Tibial artery (tissue), 4 donors: ENCODE measurements around the gene SNX5.
A peak's percentile ranks its signal among the peaks of the same experiment; 100 is the strongest.

ENCODE experiments used
- DNase-seq, 2 donors: peaks; one replicate each; pipeline ENCODE4 v3.0.0-alpha.2; 2019
- H3K27ac ChIP-seq, 2 donors: fragments of 200-600 bp; sonication (generic) in 1 of 2; 1 replicate in 1 of 2; 2 replicates in 1 of 2; pipeline ENCODE4 v1.5.1; 2018 to 2019; ENCODE audit warnings: mild to moderate bottlenecking in 1 of 2
- H3K27me3 ChIP-seq, 2 donors: fragments of 200-600 bp; sonication (generic) in 1 of 2; one replicate each; pipeline versions ENCODE4 v1.5.1 to v1.6.0; 2016 to 2019
- H3K36me3 ChIP-seq, 3 donors: fragments of 200-600 bp; sonication (generic) in 2 of 3; one replicate each; pipeline ENCODE4 v1.5.1; 2016 to 2019; ENCODE audit warnings: mild to moderate bottlenecking in 2 of 3
- H3K4me1 ChIP-seq, 4 donors: fragments of 200-600 bp; sonication (generic) in 2 of 4; 1 replicate in 3 of 4; 2 replicates in 1 of 4; pipeline ENCODE4 v1.5.1; 2016 to 2019
- H3K4me3 ChIP-seq, 2 donors: fragments of 200-600 bp; sonication (generic) in 1 of 2; 1 replicate in 1 of 2; 2 replicates in 1 of 2; pipeline ENCODE4 v1.5.1; 2018 to 2019; ENCODE audit warnings: mild to moderate bottlenecking in 2 of 2
- H3K9me3 ChIP-seq, 3 donors: fragments of 200-600 bp; sonication (generic) in 1 of 3; one replicate each; pipeline ENCODE4 v1.5.1; 2016 to 2019
- CTCF ChIP-seq, 2 experiments: fragments of 200-600 bp in 1 of 2; fragments of 450-650 bp in 1 of 2; IDR thresholded peaks; one replicate each; pipeline ENCODE4 v1.5.1; 2017 to 2019; ENCODE audit warnings: antibody characterized with exemption in 2 of 2, mild to moderate bottlenecking in 1 of 2, moderate library complexity in 1 of 2
- intact Hi-C: fragments of 100-400 bp; cut with DNase I; formaldehyde crosslinking; loops from one replicate; pipeline ENCODE4 v1.15.0; 2023; ENCODE audit warnings: low total_unique reads

The SNX5 gene

DNA sequence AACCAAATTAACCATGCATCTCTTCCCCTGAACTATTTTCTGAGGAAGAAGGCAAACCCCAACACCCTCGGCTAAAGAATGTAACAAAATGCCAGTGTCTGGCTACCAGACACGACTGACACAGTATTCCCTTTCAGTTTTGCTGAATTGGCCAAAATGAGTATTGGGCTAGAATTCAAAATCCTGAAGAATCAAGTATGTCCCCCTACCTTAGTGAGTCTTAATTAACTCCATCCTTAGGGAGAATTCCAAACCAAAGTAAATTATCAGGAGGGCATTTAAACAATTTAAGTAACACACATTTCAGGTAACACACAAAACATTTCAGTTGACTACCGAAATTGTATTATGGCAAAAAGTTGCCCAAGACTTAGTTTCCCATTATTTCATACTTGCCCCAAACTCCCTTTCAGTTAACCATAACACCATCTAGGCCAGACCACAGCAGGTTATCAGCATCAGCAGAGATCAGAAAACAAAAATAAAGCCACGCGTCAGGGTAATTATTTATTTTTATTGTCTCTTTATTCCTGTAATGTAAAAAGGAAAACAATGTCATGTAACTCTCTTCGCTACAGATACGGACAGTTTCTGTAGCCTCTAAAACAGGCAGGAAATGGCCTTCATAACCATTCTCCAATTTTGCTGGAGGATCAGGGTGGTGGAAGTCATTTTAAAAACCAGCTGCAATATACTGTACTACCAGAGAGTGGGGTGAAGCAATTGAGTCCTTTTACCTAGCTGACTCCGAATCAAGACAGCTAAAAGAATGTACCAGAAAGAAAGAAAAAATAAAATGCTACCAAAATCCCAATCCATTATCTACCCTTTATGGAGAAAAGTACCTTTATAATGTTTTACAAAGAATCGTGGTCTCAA, 1.9 kb downstream of the SNX5 start:
- intact Hi-C loops: no loop called here
- H3K27ac ChIP-seq: peak overlapping the region; percentile 88 to 93
- H3K9me3 ChIP-seq: no peaks in the 10 kb centered on the region
- H3K27me3 ChIP-seq: no peaks in the 10 kb centered on the region
- H3K4me1 ChIP-seq: peaks cover 0 to 80% (median 37%) of the 10 kb centered on the region in 4 donors
- peak overlapping the region; percentile 67 to 89 for H3K4me3 ChIP-seq
- no peak for DNase-seq
- peak; percentile 23 to 31 for TF ChIP-seq CTCF (IDR thresholded peaks at IDR 0.05)
- peaks cover 0 to 3% (median 0%) of the 10 kb centered on the region in 3 donors for H3K36me3 ChIP-seq

- no peak for TF ChIP-seq CTCF (IDR thresholded peaks at IDR 0.05)
- no peaks in the 10 kb centered on the region for H3K27me3 ChIP-seq
- H3K9me3 ChIP-seq: no peaks in the 10 kb centered on the region
- H3K4me3 ChIP-seq: peak overlapping the region in 1 of 2 donors; percentile 67
- no peak for DNase-seq
- intact Hi-C loops: no loop called here
- H3K36me3 ChIP-seq: peaks cover 0 to 3% (median 0%) of the 10 kb centered on the region in 3 donors
- peaks cover 0 to 80% (median 33%) of the 10 kb centered on the region in 4 donors for H3K4me1 ChIP-seq
- H3K27ac ChIP-seq: peak overlapping the region; percentile 88 to 93
These were observed 3.4 kb downstream of the SNX5 start for GRCh38 chr20:17965042-17965697.

GRCh38 chr20:17964632-17965031, 4.0 kb downstream of the SNX5 start:
- Histone ChIP-seq H3K27ac (peak overlapping the region in 1 of 2 donors; percentile 93), H3K27me3 (no peaks in the 10 kb centered on the region), H3K36me3 (peaks cover 0 to 3% (median 0%) of the 10 kb centered on the region in 3 donors), H3K9me3 (no peaks in the 10 kb centered on the region), H3K4me1 (peaks cover 0 to 80% (median 34%) of the 10 kb centered on the region in 4 donors), H3K4me3 (no peak overlapping the region)
- intact Hi-C loops: no loop called here
- no peak for DNase-seq
- no peak for TF ChIP-seq CTCF (IDR thresholded peaks at IDR 0.05)

DNA sequence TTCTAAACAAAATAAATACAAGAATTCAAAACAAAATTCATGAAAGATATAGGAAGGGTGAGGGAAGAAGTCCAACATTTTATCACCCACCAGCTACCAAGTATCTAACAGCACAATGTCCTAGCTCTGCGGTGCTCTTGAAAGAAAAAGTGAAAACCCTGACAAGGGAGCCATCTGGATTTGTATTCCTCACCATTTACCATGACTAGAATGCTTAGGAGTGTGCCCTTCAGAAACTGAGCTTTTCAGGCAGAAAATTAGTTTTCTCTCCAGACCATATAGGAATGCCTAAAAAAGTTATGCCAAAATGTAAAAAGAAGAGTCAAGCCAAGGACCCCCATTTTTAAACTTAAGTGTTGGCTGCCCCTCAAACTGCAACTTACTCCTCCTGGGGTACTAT, 4.5 kb downstream of the SNX5 start:
- DNase-seq: no peak
- peak overlapping the region in 1 of 2 donors; percentile 1 for H3K27ac ChIP-seq
- H3K4me3 ChIP-seq: no peak overlapping the region
- no peaks in the 10 kb centered on the region for H3K27me3 ChIP-seq
- peaks cover 0 to 3% (median 0%) of the 10 kb centered on the region in 3 donors for H3K36me3 ChIP-seq
- intact Hi-C loops: no loop called here
- H3K4me1 ChIP-seq: peaks cover 0 to 84% (median 38%) of the 10 kb centered on the region in 4 donors
- no peak for TF ChIP-seq CTCF (IDR thresholded peaks at IDR 0.05)
- no peaks in the 10 kb centered on the region for H3K9me3 ChIP-seq

- intact Hi-C loops: no loop called here
These were observed 5.3 kb downstream of the SNX5 start for GRCh38 chr20:17963114-17963897.

More at GRCh38 chr20:17963114-17963897, 5.3 kb downstream of the SNX5 start:
- no peak for DNase-seq
- Histone ChIP-seq H3K27ac (peak overlapping the region in 1 of 2 donors; percentile 20), H3K4me3 (no peak overlapping the region), H3K36me3 (peaks cover 0 to 3% (median 0%) of the 10 kb centered on the region in 3 donors), H3K4me1 (peaks cover 0 to 92% (median 43%) of the 10 kb centered on the region in 4 donors), H3K27me3 (no peaks in the 10 kb centered on the region), H3K9me3 (no peaks in the 10 kb centered on the region)
- no peak for TF ChIP-seq CTCF (IDR thresholded peaks at IDR 0.05)
